RWPE1 (cell line): ENCODE measurements around the gene ATP8A1.

ENCODE experiments used
- CTCF ChIA-PET: fragments of 350-600 bp; sonication (Branson Sonifier 250); formaldehyde crosslinking; extraction: SDS; loops from one replicate; lab custom pipeline; 2021; lab: Yijun Ruan, JAX
- POLR2A ChIA-PET: fragments of 400-600 bp; formaldehyde crosslinking; extraction: SDS; loops from one replicate; lab custom pipeline; 2020; ENCODE audit warnings: antibody characterized with exemption; ENCODE audit not compliant: low non-redundant PET; lab: Yijun Ruan, JAX
- DNase-seq: peaks from one replicate; pipeline ENCODE4 v3.0.0; 2012; ENCODE audit warnings: low spot score
- H3K27ac ChIP-seq: fragments of 450-650 bp; 2 replicates; pipeline ENCODE4 v1.5.1; 2017
- CTCF ChIP-seq: fragments of 450-650 bp; conservative IDR thresholded peaks from 2 replicates; pipeline ENCODE4 v1.5.1; 2017; ENCODE audit warnings: low read depth, mild to moderate bottlenecking

The ATP8A1 gene

GRCh38 chr4:42608551-42608950 lies 48.4 kb downstream of the ATP8A1 start:
- no peak for TF ChIP-seq CTCF
- ChIA-PET POLR2A (no interaction called here), CTCF (no interaction called here)
- no peak overlapping the region for H3K27ac ChIP-seq
- no peak for DNase-seq

- no peak overlapping the region for H3K27ac ChIP-seq
- TF ChIP-seq CTCF = no peak
- ChIA-PET POLR2A (no interaction called here), CTCF (no interaction called here)
- DNase-seq = no peak
These were observed 49.7 kb downstream of the ATP8A1 start for GRCh38 chr4:42607011-42607726.

DNA sequence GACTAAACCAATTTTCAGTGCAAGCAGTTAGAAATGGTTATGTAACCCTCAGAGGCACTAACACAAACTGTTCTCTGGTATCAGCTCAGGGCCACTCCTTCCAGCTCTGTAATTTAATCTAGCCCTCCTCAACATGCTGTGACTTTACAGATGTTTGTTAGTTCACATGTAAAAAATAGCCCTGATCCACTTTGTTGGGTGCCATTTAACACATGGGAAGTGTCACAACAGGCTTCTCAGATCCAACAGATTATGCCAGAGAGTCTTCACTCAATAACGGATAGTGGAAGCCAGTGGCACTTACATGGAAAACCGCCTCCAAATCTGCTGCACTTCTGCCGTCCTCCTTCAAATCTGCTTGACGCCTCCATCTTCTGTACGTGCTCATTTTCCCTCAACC lies 51.6 kb downstream of the ATP8A1 start:
- H3K27ac ChIP-seq = no peak overlapping the region
- no peak for DNase-seq
- TF ChIP-seq CTCF = no peak
- CTCF ChIA-PET = no interaction called here
- POLR2A ChIA-PET = no interaction called here

- DNase-seq = no peak
- H3K27ac ChIP-seq = no peak overlapping the region
- CTCF ChIA-PET = no interaction called here
- POLR2A ChIA-PET = no interaction called here
- TF ChIP-seq CTCF = no peak
These were observed 53.0 kb downstream of the ATP8A1 start for GRCh38 chr4:42603862-42604261.

GRCh38 chr4:42600578-42600977 lies 56.3 kb downstream of the ATP8A1 start:
- no peak for TF ChIP-seq CTCF
- CTCF ChIA-PET = no interaction called here

DNA sequence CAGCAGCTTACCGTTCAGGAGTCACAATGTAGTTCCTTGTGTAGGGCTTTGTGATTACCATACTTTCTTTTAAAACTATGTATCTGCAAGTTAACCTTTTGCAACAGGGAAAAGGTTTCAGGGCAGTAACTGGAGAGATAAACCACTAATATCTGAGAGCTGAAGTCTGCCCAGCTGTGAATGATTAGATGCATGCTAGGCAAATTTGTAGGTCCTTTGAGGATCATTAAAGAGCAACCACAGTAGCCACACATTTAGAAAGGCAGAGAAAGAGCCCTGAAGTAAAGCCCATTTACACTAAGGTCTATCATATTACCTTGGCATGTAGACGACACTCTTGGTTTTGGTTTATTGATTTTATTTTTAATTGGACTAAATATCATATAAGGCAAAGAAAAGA lies 60.0 kb downstream of the ATP8A1 start:
- no peak overlapping the region for H3K27ac ChIP-seq
- TF ChIP-seq CTCF = no peak
- CTCF ChIA-PET = no interaction called here
- no peak for DNase-seq
- POLR2A ChIA-PET = no interaction called here

More at GRCh38 chr4:42600578-42600977, 56.3 kb downstream of the ATP8A1 start:
- POLR2A ChIA-PET = no interaction called here
- H3K27ac ChIP-seq = no peak overlapping the region
- no peak for DNase-seq

- CTCF ChIA-PET = no interaction called here
- no peak for TF ChIP-seq CTCF
- POLR2A ChIA-PET = no interaction called here
- no peak overlapping the region for H3K27ac ChIP-seq
- DNase-seq = no peak
These were observed 62.0 kb downstream of the ATP8A1 start for GRCh38 chr4:42594888-42595287.
